Measurements from ENCODE around the gene NETO2.

Gene NETO2

DNA sequence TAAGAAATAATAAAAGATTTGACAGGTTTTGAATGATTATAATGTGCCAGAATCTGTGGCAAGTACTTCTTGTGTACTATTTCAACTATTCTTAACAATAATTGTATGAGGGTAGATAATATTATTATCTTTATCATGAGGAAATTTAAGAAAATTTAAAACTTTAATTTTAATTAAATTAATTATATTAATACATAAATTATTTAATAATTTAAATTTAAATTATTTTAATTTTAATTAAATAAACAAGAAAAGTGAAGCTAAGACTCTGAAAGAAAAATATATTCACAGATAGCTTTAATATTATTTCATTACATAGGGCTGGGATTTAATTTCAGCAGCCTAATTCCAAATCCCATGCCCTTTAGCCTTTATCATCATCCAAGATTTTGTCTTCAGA is 31.4 kb upstream of the NETO2 start:
- Histone ChIP-seq H2BK5ac (ENCODE audit: low read depth, low read length, poor library complexity, severe bottlenecking) (no peak overlapping the region), H3K14ac (ENCODE audit: low read length in 2 of 2) (no peak overlapping the region), H3K9me3 (ENCODE audit: control insufficient read depth, low read length) (no peaks in the 10 kb centered on the region), H2BK15ac (ENCODE audit: low read depth, poor library complexity, severe bottlenecking) (no peak overlapping the region), H3K27ac (ENCODE audit: low read length, poor library complexity, severe bottlenecking) (no peak overlapping the region), H3K4me2 (ENCODE audit: low read length, poor library complexity, severe bottlenecking) (no peak overlapping the region), H2AK5ac (ENCODE audit: low read length, severe bottlenecking) (no peak overlapping the region), H3K9ac (ENCODE audit: low read length) (no peak overlapping the region), H3K4me1 (ENCODE audit: control insufficient read depth, insufficient read depth, low read depth, low read length) (no peaks in the 10 kb centered on the region), H2BK12ac (ENCODE audit: low read length in 2 of 2) (no peak overlapping the region), H3K36me3 (ENCODE audit: control insufficient read depth in 1 of 2, insufficient read depth in 2 of 2, low read depth in 1 of 2, low read length in 2 of 2) (peaks cover 0 to 3% of the 10 kb centered on the region in 2 experiments), H3K79me1 (replicated peaks; ENCODE audit: low read length, poor library complexity, severe bottlenecking) (no peaks in the 10 kb centered on the region), H3K27me3 (ENCODE audit: control insufficient read depth in 1 of 2, insufficient read depth in 1 of 2, low read length in 2 of 2) (no peaks in the 10 kb centered on the region), H3K4ac (ENCODE audit: low read depth in 1 of 2, low read length in 2 of 2) (no peak overlapping the region), H2AFZ (ENCODE audit: low read depth, low read length) (no peak overlapping the region), H3K4me3 (ENCODE audit: insufficient read depth in 1 of 2, low read depth in 1 of 2, low read length in 2 of 2) (no peak overlapping the region), H3K23ac (ENCODE audit: low read length in 2 of 2) (no peak overlapping the region), H4K91ac (ENCODE audit: low read length) (no peak overlapping the region), H3K18ac (ENCODE audit: low read depth in 1 of 2, low read length in 2 of 2) (no peak overlapping the region), H4K8ac (ENCODE audit: low read length) (no peak overlapping the region), H2BK120ac (ENCODE audit: low read depth, low read length) (no peak overlapping the region)
- no peak for DNase-seq

DNA sequence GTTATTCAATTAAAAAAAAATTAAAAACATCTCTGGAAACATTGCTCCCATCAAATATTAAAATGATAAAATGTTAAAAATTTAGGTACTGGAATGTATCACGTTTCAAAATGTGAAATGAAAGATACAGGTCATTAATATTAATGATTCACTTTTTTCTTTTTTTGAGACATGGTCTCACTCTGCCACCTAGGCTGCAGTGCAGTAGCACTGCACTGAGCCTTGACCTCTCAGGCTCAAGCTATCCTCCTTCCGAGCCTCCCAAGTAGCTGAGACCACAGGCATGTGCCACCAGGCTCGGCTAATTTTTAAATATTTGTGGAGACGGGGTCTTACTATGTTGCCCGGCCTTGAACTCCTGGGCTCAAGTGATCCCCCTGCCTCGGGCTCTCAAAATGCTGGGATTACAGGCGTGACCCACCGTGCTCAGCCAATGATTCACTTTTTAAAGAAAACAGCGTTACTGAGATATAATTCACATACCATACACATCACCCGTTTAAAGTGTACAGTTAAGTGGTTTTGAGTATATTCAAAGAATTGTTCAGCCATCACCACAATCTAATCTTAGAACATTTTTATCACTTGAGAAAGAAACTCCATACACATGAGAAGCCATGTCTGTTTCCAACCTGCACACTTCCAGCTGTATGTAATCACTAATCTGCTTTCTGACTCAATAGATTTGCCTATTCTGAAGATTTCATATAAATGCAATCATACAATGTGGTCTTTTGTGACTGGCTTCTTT is 19.1 kb upstream of the NETO2 start:
- H3K23ac ChIP-seq (ENCODE audit: low read length in 2 of 2) = no peak overlapping the region
- H3K27ac ChIP-seq (ENCODE audit: low read length, poor library complexity, severe bottlenecking) = no peak overlapping the region
- H3K14ac ChIP-seq (ENCODE audit: low read length in 2 of 2) = no peak overlapping the region
- H3K4me2 ChIP-seq (ENCODE audit: low read length, poor library complexity, severe bottlenecking) = no peak overlapping the region
- no peak overlapping the region for H2AFZ ChIP-seq (ENCODE audit: low read depth, low read length)
- H3K36me3 ChIP-seq (ENCODE audit: control insufficient read depth in 1 of 2, insufficient read depth in 2 of 2, low read depth in 1 of 2, low read length in 2 of 2) = peaks cover 3 to 28% of the 10 kb centered on the region in 2 experiments
- no peak overlapping the region for H2BK120ac ChIP-seq (ENCODE audit: low read depth, low read length)
- H3K4me1 ChIP-seq (ENCODE audit: control insufficient read depth, insufficient read depth, low read depth, low read length) = no peaks in the 10 kb centered on the region
- H3K79me1 ChIP-seq (replicated peaks; ENCODE audit: low read length, poor library complexity, severe bottlenecking) = peaks cover 1% of the 10 kb centered on the region
- H3K18ac ChIP-seq (ENCODE audit: low read depth in 1 of 2, low read length in 2 of 2) = no peak overlapping the region
- DNase-seq = no peak
- H3K9me3 ChIP-seq (ENCODE audit: control insufficient read depth, low read length) = no peaks in the 10 kb centered on the region
- H3K4ac ChIP-seq (ENCODE audit: low read depth in 1 of 2, low read length in 2 of 2) = no peak overlapping the region
- H3K4me3 ChIP-seq (ENCODE audit: insufficient read depth in 1 of 2, low read depth in 1 of 2, low read length in 2 of 2) = no peak overlapping the region
- no peak overlapping the region for H2AK5ac ChIP-seq (ENCODE audit: low read length, severe bottlenecking)
- H4K8ac ChIP-seq (ENCODE audit: low read length) = no peak overlapping the region
- H2BK15ac ChIP-seq (ENCODE audit: low read depth, poor library complexity, severe bottlenecking) = no peak overlapping the region
- no peaks in the 10 kb centered on the region for H3K27me3 ChIP-seq (ENCODE audit: control insufficient read depth in 1 of 2, insufficient read depth in 1 of 2, low read length in 2 of 2)
- H2BK12ac ChIP-seq (ENCODE audit: low read length in 2 of 2) = no peak overlapping the region
- 98% methylated on average over 7 of the region's 10 CpGs for WGBS
- no peak overlapping the region for H3K9ac ChIP-seq (ENCODE audit: low read length)
- H4K91ac ChIP-seq (ENCODE audit: low read length) = no peak overlapping the region
- H2BK5ac ChIP-seq (ENCODE audit: low read depth, low read length, poor library complexity, severe bottlenecking) = no peak overlapping the region

DNA sequence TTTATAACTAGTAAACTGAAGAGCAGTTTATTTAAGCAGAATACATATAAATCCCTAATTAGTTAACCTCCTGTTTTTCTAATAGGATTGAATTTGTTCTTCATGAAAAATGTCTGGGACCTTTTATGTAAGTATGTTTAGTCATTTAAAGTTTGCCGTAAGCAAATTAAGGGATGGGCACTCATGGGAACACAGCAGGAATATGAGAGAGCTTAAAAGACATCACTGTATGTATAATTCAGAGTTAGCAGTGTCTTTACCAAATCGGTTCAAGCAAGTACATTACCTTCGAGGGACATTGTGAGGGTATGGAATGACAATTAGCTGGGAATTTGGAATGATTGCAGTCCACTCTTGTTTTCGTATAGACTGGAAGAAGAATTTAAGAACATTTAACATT is 17.7 kb upstream of the NETO2 start:
- Histone ChIP-seq H4K91ac (ENCODE audit: low read length) (no peak overlapping the region), H2BK15ac (ENCODE audit: low read depth, poor library complexity, severe bottlenecking) (no peak overlapping the region), H3K9me3 (ENCODE audit: control insufficient read depth, low read length) (no peaks in the 10 kb centered on the region), H2BK12ac (ENCODE audit: low read length in 2 of 2) (no peak overlapping the region), H3K23ac (ENCODE audit: low read length in 2 of 2) (no peak overlapping the region), H3K4me2 (ENCODE audit: low read length, poor library complexity, severe bottlenecking) (no peak overlapping the region), H3K27me3 (ENCODE audit: control insufficient read depth in 1 of 2, insufficient read depth in 1 of 2, low read length in 2 of 2) (no peaks in the 10 kb centered on the region), H3K4ac (ENCODE audit: low read depth in 1 of 2, low read length in 2 of 2) (no peak overlapping the region), H3K36me3 (ENCODE audit: control insufficient read depth in 1 of 2, insufficient read depth in 2 of 2, low read depth in 1 of 2, low read length in 2 of 2) (peaks cover 3 to 41% of the 10 kb centered on the region in 2 experiments), H3K27ac (ENCODE audit: low read length, poor library complexity, severe bottlenecking) (no peak overlapping the region), H3K79me1 (replicated peaks; ENCODE audit: low read length, poor library complexity, severe bottlenecking) (peaks cover 1% of the 10 kb centered on the region), H2AK5ac (ENCODE audit: low read length, severe bottlenecking) (no peak overlapping the region), H2AFZ (ENCODE audit: low read depth, low read length) (no peak overlapping the region), H2BK120ac (ENCODE audit: low read depth, low read length) (no peak overlapping the region), H2BK5ac (ENCODE audit: low read depth, low read length, poor library complexity, severe bottlenecking) (no peak overlapping the region), H4K8ac (ENCODE audit: low read length) (no peak overlapping the region), H3K9ac (ENCODE audit: low read length) (no peak overlapping the region), H3K4me3 (ENCODE audit: insufficient read depth in 1 of 2, low read depth in 1 of 2, low read length in 2 of 2) (no peak overlapping the region), H3K18ac (ENCODE audit: low read depth in 1 of 2, low read length in 2 of 2) (no peak overlapping the region), H3K4me1 (ENCODE audit: control insufficient read depth, insufficient read depth, low read depth, low read length) (no peaks in the 10 kb centered on the region), H3K14ac (ENCODE audit: low read length in 2 of 2) (no peak overlapping the region)
- WGBS = 98% methylated on average over 3 of the region's 4 CpGs
- DNase-seq = no peak

DNA sequence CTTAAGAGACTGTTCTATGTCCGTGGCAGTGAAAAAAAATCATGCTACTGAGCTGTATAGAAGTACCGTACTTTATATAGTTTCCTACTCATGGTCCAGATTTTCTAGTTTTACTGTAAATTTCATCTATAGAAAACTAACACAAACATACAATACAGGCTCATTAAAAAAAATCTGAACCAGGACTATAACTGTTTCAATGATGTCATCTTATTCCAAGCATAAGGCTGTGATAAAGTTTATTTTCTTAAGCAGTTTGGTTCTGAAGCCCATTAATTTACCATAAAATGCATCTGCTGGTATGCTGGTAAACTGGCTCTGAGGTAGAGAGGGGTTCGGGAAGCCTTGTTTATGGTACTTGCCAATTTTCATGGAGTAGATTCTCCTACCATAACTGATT is 16.7 kb upstream of the NETO2 start:
- Histone ChIP-seq H4K91ac (ENCODE audit: low read length) (no peak overlapping the region), H3K18ac (ENCODE audit: low read depth in 1 of 2, low read length in 2 of 2) (no peak overlapping the region), H3K9ac (ENCODE audit: low read length) (no peak overlapping the region), H2BK15ac (ENCODE audit: low read depth, poor library complexity, severe bottlenecking) (no peak overlapping the region), H3K79me1 (replicated peaks; ENCODE audit: low read length, poor library complexity, severe bottlenecking) (peaks cover 1% of the 10 kb centered on the region), H2BK120ac (ENCODE audit: low read depth, low read length) (no peak overlapping the region), H3K36me3 (ENCODE audit: control insufficient read depth in 1 of 2, insufficient read depth in 2 of 2, low read depth in 1 of 2, low read length in 2 of 2) (peaks cover 3 to 42% of the 10 kb centered on the region in 2 experiments), H2AK5ac (ENCODE audit: low read length, severe bottlenecking) (no peak overlapping the region), H3K4me2 (ENCODE audit: low read length, poor library complexity, severe bottlenecking) (no peak overlapping the region), H3K4me1 (ENCODE audit: control insufficient read depth, insufficient read depth, low read depth, low read length) (no peaks in the 10 kb centered on the region), H4K8ac (ENCODE audit: low read length) (no peak overlapping the region), H3K4ac (ENCODE audit: low read depth in 1 of 2, low read length in 2 of 2) (no peak overlapping the region), H2BK5ac (ENCODE audit: low read depth, low read length, poor library complexity, severe bottlenecking) (no peak overlapping the region), H3K27me3 (ENCODE audit: control insufficient read depth in 1 of 2, insufficient read depth in 1 of 2, low read length in 2 of 2) (no peaks in the 10 kb centered on the region), H2BK12ac (ENCODE audit: low read length in 2 of 2) (no peak overlapping the region), H3K9me3 (ENCODE audit: control insufficient read depth, low read length) (no peaks in the 10 kb centered on the region), H3K14ac (ENCODE audit: low read length in 2 of 2) (no peak overlapping the region), H3K4me3 (ENCODE audit: insufficient read depth in 1 of 2, low read depth in 1 of 2, low read length in 2 of 2) (no peak overlapping the region), H2AFZ (ENCODE audit: low read depth, low read length) (no peak overlapping the region), H3K27ac (ENCODE audit: low read length, poor library complexity, severe bottlenecking) (no peak overlapping the region), H3K23ac (ENCODE audit: low read length in 2 of 2) (no peak overlapping the region)
- no peak for DNase-seq
- WGBS = 100% methylated on average over 1 of the region's 3 CpGs
